Activated T-cell treated with anti-CD3 and anti-CD28 coated beads, Interleukin-2, amount 50 U/mL, for 72 hours (primary cell): ENCODE results near the gene ADPRH. TPM values are rescaled to one million over a fixed set of nuclear protein-coding genes. Genes with fewer than 3 reads are reported as not detected.
"Not testable (repeated sequence)": the region's sequence is repeated elsewhere in the genome, so short reads cannot be mapped to it uniquely, and the experiment has no call there.

Experiments
- ATAC-seq, 2 donors: fragments of 150-1000 bp; cut with Tn5 transposase; replicated peaks in 1 of 2; 2 replicates each; pipeline ENCODE4 v1.10.0; 2021; ENCODE audit warnings: moderate library complexity in 2 of 2, mild to moderate bottlenecking in 1 of 2
- DNase-seq, 2 donors: peaks; one replicate each; pipeline ENCODE4 v3.0.0; 2021 to 2022; ENCODE audit warnings: mixed read lengths in 1 of 2
- H3K27ac Mint-ChIP-seq: one replicate; pipeline ENCODE4 v1.8.0; 2022; ENCODE audit warnings: mild to moderate bottlenecking, moderate library complexity, mixed read lengths
- H3K27me3 Mint-ChIP-seq: one replicate; pipeline ENCODE4 v1.8.0; 2022; ENCODE audit warnings: low read depth, mixed read lengths
- H3K36me3 Mint-ChIP-seq, 2 donors: one replicate each; pipeline ENCODE4 v1.8.0; 2022; ENCODE audit warnings: mixed read lengths in 2 of 2, mild to moderate bottlenecking in 1 of 2; ENCODE audit not compliant: insufficient read depth in 2 of 2
- H3K4me1 Mint-ChIP-seq: one replicate; pipeline ENCODE4 v1.8.0; 2022; ENCODE audit warnings: low read depth, mixed read lengths
- H3K4me3 Mint-ChIP-seq, 2 donors: one replicate each; pipeline ENCODE4 v1.8.0; 2022; ENCODE audit warnings: mild to moderate bottlenecking in 2 of 2, mixed read lengths in 2 of 2, moderate library complexity in 2 of 2
- H3K9me3 Mint-ChIP-seq, 2 donors: one replicate each; pipeline ENCODE4 v1.8.0; 2022; ENCODE audit warnings: mixed read lengths in 2 of 2
- total RNA-seq, 2 donors: library from RNA; stranded (reverse); gene quantifications; one replicate each; pipeline ENCODE4 v1.2.3, GENCODE V29; 2022

ADPRH gene
- total RNA-seq, 2 donors from 2014 or later = 6.3 to 13.8 TPM

- no peak overlapping the region for H3K4me3 Mint-ChIP-seq
- H3K27me3 Mint-ChIP-seq = no peaks in the 10 kb centered on the region
- peaks cover 6% of the 10 kb centered on the region for H3K4me1 Mint-ChIP-seq
- peaks cover 0 to 1% of the 10 kb centered on the region in 2 donors for H3K36me3 Mint-ChIP-seq
- ATAC-seq = no peak
- no peaks in the 10 kb centered on the region for H3K9me3 Mint-ChIP-seq
- no peak for DNase-seq
- no peak overlapping the region for H3K27ac Mint-ChIP-seq
Measured at GRCh38 chr3:119551598-119551997, 27.7 kb upstream of the ADPRH start.

GRCh38 chr3:119552928-119553327 lies 26.4 kb upstream of the ADPRH start:
- not testable (repeated sequence) for H3K36me3 Mint-ChIP-seq, H3K27me3 Mint-ChIP-seq, ATAC-seq, H3K9me3 Mint-ChIP-seq, H3K4me3 Mint-ChIP-seq, DNase-seq, H3K27ac Mint-ChIP-seq
- H3K4me1 Mint-ChIP-seq = peaks cover 11% of the 10 kb centered on the region

- peaks cover 0 to 1% of the 10 kb centered on the region in 2 donors for H3K36me3 Mint-ChIP-seq
- H3K9me3 Mint-ChIP-seq = no peaks in the 10 kb centered on the region
- H3K4me3 Mint-ChIP-seq = no peak overlapping the region
- DNase-seq (no peak), ATAC-seq (no peak)
- no peaks in the 10 kb centered on the region for H3K27me3 Mint-ChIP-seq
- H3K27ac Mint-ChIP-seq = no peak overlapping the region
- H3K4me1 Mint-ChIP-seq = peaks cover 15% of the 10 kb centered on the region
Measured at GRCh38 chr3:119553823-119554415, 25.4 kb upstream of the ADPRH start.

- peaks cover 0 to 1% of the 10 kb centered on the region in 2 donors for H3K36me3 Mint-ChIP-seq
- no peak for DNase-seq
- ATAC-seq = no peak
- H3K27me3 Mint-ChIP-seq = no peaks in the 10 kb centered on the region
- H3K4me1 Mint-ChIP-seq = peaks cover 26% of the 10 kb centered on the region
- H3K9me3 Mint-ChIP-seq = no peaks in the 10 kb centered on the region
- H3K27ac Mint-ChIP-seq = peak overlapping the region; percentile 23
- H3K4me3 Mint-ChIP-seq = peak overlapping the region; percentile 23 to 49
Measured at GRCh38 chr3:119555309-119555735, 24.0 kb upstream of the ADPRH start.

- DNase-seq (no peak), ATAC-seq (no peak)
- no peaks in the 10 kb centered on the region for H3K27me3 Mint-ChIP-seq
- peak overlapping the region; percentile 29 to 49 for H3K4me3 Mint-ChIP-seq
- peaks cover 0 to 1% of the 10 kb centered on the region in 2 donors for H3K36me3 Mint-ChIP-seq
- peaks cover 28% of the 10 kb centered on the region for H3K4me1 Mint-ChIP-seq
- no peaks in the 10 kb centered on the region for H3K9me3 Mint-ChIP-seq
- peak overlapping the region; percentile 48 for H3K27ac Mint-ChIP-seq
Measured at GRCh38 chr3:119555929-119556328, 23.4 kb upstream of the ADPRH start.

- DNase-seq = no peak
- Mint-ChIP-seq H3K27ac (peak overlapping the region; percentile 48), H3K36me3 (peaks cover 0 to 1% of the 10 kb centered on the region in 2 donors), H3K4me3 (peak overlapping the region; percentile 52 to 78), H3K9me3 (no peaks in the 10 kb centered on the region), H3K4me1 (peaks cover 29% of the 10 kb centered on the region), H3K27me3 (no peaks in the 10 kb centered on the region)
- no peak for ATAC-seq
Measured at GRCh38 chr3:119557192-119557876, 22.0 kb upstream of the ADPRH start.

GRCh38 chr3:119557877-119558269 lies 21.4 kb upstream of the ADPRH start:
- Mint-ChIP-seq H3K27me3 (no peaks in the 10 kb centered on the region), H3K36me3 (peaks cover 0 to 1% of the 10 kb centered on the region in 2 donors), H3K9me3 (no peaks in the 10 kb centered on the region), H3K4me1 (peaks cover 34% of the 10 kb centered on the region), H3K27ac (peak overlapping the region; percentile 48), H3K4me3 (peak overlapping the region; percentile 65 to 78)
- ATAC-seq (no peak), DNase-seq (no peak)

GRCh38 chr3:119558626-119559317 lies 20.5 kb upstream of the ADPRH start:
- H3K4me1 Mint-ChIP-seq = peaks cover 35% of the 10 kb centered on the region
- DNase-seq (no peak), ATAC-seq (no peak)
- peak overlapping the region; percentile 65 to 78 for H3K4me3 Mint-ChIP-seq
- H3K27me3 Mint-ChIP-seq = no peaks in the 10 kb centered on the region
- peaks cover 0 to 1% of the 10 kb centered on the region in 2 donors for H3K36me3 Mint-ChIP-seq
- H3K27ac Mint-ChIP-seq = no peak overlapping the region
- H3K9me3 Mint-ChIP-seq = no peaks in the 10 kb centered on the region

- ATAC-seq (peak; percentile 68 to 69), DNase-seq (peak; percentile 74 to 75)
- peak within 1 kb of the TSS; percentile 65 to 78 for H3K4me3 Mint-ChIP-seq
- H3K27ac Mint-ChIP-seq = peak within 1 kb of the TSS; percentile 11
- peaks cover 35% of the 10 kb centered on the region for H3K4me1 Mint-ChIP-seq
- H3K27me3 Mint-ChIP-seq = no peaks in the 10 kb centered on the region
- H3K9me3 Mint-ChIP-seq = no peaks in the 10 kb centered on the region
- peaks cover 0 to 1% of the 10 kb centered on the region in 2 donors for H3K36me3 Mint-ChIP-seq
Measured at GRCh38 chr3:119559441-119559963, 19.8 kb upstream of the ADPRH start, which contains the start of gene CD80. TSS of gene CD80 (minus strand) at chr3:119559614. CDS start at chr3:119557728, 1,886 bp downstream.

GRCh38 chr3:119560160-119560559 lies 19.1 kb upstream of the ADPRH start:
- DNase-seq (no peak), ATAC-seq (no peak)
- Mint-ChIP-seq H3K36me3 (peaks cover 0 to 1% of the 10 kb centered on the region in 2 donors), H3K27me3 (no peaks in the 10 kb centered on the region), H3K27ac (no peak overlapping the region), H3K4me1 (peaks cover 35% of the 10 kb centered on the region), H3K9me3 (no peaks in the 10 kb centered on the region), H3K4me3 (peak overlapping the region; percentile 36 to 59)

GRCh38 chr3:119562307-119562961 lies 16.9 kb upstream of the ADPRH start:
- no peaks in the 10 kb centered on the region for H3K9me3 Mint-ChIP-seq
- DNase-seq = peak; percentile 71 to 75
- peak overlapping the region; percentile 48 to 84 for H3K4me3 Mint-ChIP-seq

GRCh38 chr3:119563334-119563733 lies 16.0 kb upstream of the ADPRH start:
- H3K27ac Mint-ChIP-seq, H3K9me3 Mint-ChIP-seq, H3K36me3 Mint-ChIP-seq, ATAC-seq, DNase-seq, H3K4me3 Mint-ChIP-seq: not testable (repeated sequence)
- H3K4me1 Mint-ChIP-seq = peaks cover 26% of the 10 kb centered on the region
- peaks cover 12% of the 10 kb centered on the region for H3K27me3 Mint-ChIP-seq

More at GRCh38 chr3:119562307-119562961, 16.9 kb upstream of the ADPRH start:
- peak overlapping the region; percentile 89 for H3K27ac Mint-ChIP-seq
- ATAC-seq = peak; percentile 88 to 90
- H3K27me3 Mint-ChIP-seq = peaks cover 6% of the 10 kb centered on the region
- no peaks in the 10 kb centered on the region for H3K36me3 Mint-ChIP-seq
- H3K4me1 Mint-ChIP-seq = peaks cover 35% of the 10 kb centered on the region
